ENCODE results near the gene TUFT1. TPM values are rescaled to one million over a fixed set of nuclear protein-coding genes. Genes with fewer than 3 reads are reported as not detected.
"Not testable (repeated sequence)": the region's sequence is repeated elsewhere in the genome, so short reads cannot be mapped to it uniquely, and the experiment has no call there.

TUFT1 gene
- total and polyA plus RNA-seq, 2 donors (not counting 1 experiment from before 2014, with no cell fraction given), result 0.82 to 2.2 TPM

DNA sequence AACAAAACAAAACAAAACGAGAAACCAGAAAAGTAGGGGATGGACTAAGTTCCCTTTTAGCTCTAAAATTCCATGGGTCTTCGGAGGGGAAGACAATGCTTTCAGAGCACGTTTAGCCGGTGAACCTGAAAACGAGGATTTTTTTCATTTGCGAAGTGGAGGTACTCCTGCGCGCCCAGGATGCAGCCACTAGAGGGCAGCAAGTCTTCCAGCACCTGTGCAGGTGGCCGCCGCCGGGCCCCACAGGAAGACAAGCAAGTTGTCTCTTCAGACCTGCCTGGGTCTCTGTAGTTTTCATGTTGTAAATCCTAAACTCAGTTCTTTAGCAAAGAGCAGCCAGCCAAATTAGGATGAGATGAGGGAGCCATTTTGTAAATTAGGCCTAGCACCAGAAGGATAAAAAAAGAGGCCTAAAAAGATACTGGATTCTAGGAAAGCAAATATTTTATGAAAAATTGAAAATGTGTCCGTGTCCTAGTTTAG is 54.1 kb downstream of the TUFT1 start:
- Histone ChIP-seq H3K9ac (ENCODE audit: low read length) (peak overlapping the region; percentile 48), H3K27me3 (replicated peaks in 1 of 4; ENCODE audit: control extremely low read depth in 1 of 4, control insufficient read depth in 3 of 4, insufficient read depth in 4 of 4, low read length in 3 of 4) (peaks cover 0 to 3% (median 0%) of the 10 kb centered on the region in 4 experiments), H3K36me3 (replicated peaks in 1 of 2; ENCODE audit: control extremely low read depth in 1 of 2, control insufficient read depth in 1 of 2, extremely low read depth in 1 of 2, insufficient read depth in 2 of 2, low read length in 1 of 2) (no peaks in the 10 kb centered on the region), H3K9me3 (ENCODE audit: control extremely low read depth in 1 of 3, control insufficient read depth in 2 of 3, insufficient read depth in 1 of 3, low read length in 2 of 3) (peaks cover 3 to 6% (median 3%) of the 10 kb centered on the region in 3 donors), H3K79me2 (ENCODE audit: control insufficient read depth, insufficient read depth, low read length) (no peaks in the 10 kb centered on the region), H4K20me1 (ENCODE audit: control insufficient read depth, insufficient read depth, low read length, poor library complexity, severe bottlenecking) (no peaks in the 10 kb centered on the region), H3K4me1 (ENCODE audit: control insufficient read depth in 2 of 2, insufficient read depth in 2 of 2, low read length in 2 of 2) (peaks cover 7 to 9% of the 10 kb centered on the region in 2 donors), H3K4me3 (ENCODE audit: control extremely low read depth in 1 of 5, extremely low read depth in 1 of 5, insufficient read depth in 1 of 5, low read depth in 2 of 5, low read length in 4 of 5) (peak overlapping the region in 4 of 5 experiments; percentile 21 to 41 (median 30)), H3K4me2 (replicated peaks; ENCODE audit: low read depth, low read length, poor library complexity, severe bottlenecking) (peak overlapping the region; percentile 75), H3K27ac (ENCODE audit: low read length in 2 of 2) (no peak overlapping the region), H2AFZ (ENCODE audit: insufficient read depth, low read depth, low read length, poor library complexity, severe bottlenecking) (peak overlapping the region; percentile 84)
- TF ChIP-seq, protein P1, sequence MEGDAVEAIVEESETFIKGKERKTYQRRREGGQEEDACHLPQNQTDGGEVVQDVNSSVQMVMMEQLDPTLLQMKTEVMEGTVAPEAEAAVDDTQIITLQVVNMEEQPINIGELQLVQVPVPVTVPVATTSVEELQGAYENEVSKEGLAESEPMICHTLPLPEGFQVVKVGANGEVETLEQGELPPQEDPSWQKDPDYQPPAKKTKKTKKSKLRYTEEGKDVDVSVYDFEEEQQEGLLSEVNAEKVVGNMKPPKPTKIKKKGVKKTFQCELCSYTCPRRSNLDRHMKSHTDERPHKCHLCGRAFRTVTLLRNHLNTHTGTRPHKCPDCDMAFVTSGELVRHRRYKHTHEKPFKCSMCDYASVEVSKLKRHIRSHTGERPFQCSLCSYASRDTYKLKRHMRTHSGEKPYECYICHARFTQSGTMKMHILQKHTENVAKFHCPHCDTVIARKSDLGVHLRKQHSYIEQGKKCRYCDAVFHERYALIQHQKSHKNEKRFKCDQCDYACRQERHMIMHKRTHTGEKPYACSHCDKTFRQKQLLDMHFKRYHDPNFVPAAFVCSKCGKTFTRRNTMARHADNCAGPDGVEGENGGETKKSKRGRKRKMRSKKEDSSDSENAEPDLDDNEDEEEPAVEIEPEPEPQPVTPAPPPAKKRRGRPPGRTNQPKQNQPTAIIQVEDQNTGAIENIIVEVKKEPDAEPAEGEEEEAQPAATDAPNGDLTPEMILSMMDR (IDR thresholded peaks at IDR 0.05), result peak; percentile 94
- TF ChIP-seq EZH2 (IDR thresholded peaks at IDR 0.05; ENCODE audit: borderline replicate concordance, insufficient read depth, low read depth, low read length, poor library complexity, severe bottlenecking), result no peak
- peak; percentile 87 for DNase-seq
- Mint-ChIP-seq H3K27me3 (peaks cover 11% of the 10 kb centered on the region), H3K27ac (peak overlapping the region; percentile 0), H3K9me3 (ENCODE audit: insufficient read depth) (peaks cover 7% of the 10 kb centered on the region), H3K4me1 (peaks cover 9% of the 10 kb centered on the region), H3K4me3 (peak overlapping the region; percentile 71)
- intact Hi-C loops (cut with micrococcal nuclease), result loop anchor here (1.0 kb wide), 4 partner anchors 141 to 401 kb away; no protein-coding TSS in a partner anchor
- peak; percentile 97 for ATAC-seq (ENCODE audit: low read depth)
- ChIA-PET CTCF (interaction anchor here (0.7 to 3.8 kb wide), 30 partner anchors 10 to 410 kb away, joined by 3 to 14 read pairs (median 4); partner anchors contain the start of genes C2CD4D and SNX27), POLR2A (no interaction called here)
- 8% methylated on average over 11 of the region's 12 CpGs for WGBS (ENCODE audit: insufficient coverage)

DNA sequence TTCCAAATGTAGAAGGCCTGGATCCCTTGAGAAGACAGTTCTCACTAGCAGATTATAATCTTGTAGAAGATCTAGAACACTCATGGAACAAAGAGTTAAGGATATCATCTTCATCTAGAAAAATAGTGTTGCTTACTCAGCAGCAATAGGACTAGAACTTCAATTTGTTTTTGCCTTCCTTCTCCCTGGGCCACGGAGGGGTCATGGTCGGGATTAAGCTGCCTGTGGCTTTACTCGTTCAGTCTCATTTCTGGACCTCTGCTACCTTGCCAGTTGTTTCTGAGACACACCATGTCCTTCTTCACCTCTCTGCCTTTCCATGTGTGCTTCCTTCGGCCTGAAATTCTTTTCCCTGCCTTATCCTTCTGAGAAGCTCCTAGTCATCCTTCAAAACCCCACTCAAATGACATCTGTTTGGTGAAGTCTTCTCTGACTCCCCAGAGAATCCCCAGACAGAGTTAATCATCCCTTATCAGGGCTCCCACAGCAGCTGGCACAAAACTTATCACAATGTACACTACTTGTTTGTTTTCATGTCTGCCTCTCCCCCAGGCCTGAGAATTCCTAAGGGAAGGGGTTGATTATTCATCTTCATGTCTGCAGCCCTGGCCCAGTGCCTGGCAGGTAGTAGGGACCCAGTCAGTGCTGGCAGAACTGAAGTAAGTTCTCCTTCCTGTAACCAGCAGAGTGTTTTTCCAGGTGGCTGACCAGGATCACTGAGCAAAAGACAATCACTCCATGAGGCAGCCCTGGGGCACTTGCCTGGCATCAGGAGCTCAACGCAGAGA is 56.3 kb downstream of the TUFT1 start:
- H3K4me1 Mint-ChIP-seq, result peaks cover 9% of the 10 kb centered on the region
- Histone ChIP-seq H3K27me3 (replicated peaks in 1 of 4; ENCODE audit: control extremely low read depth in 1 of 4, control insufficient read depth in 3 of 4, insufficient read depth in 4 of 4, low read length in 3 of 4) (peaks cover 0 to 3% (median 0%) of the 10 kb centered on the region in 4 experiments), H2AFZ (ENCODE audit: insufficient read depth, low read depth, low read length, poor library complexity, severe bottlenecking) (no peak overlapping the region), H3K4me2 (replicated peaks; ENCODE audit: low read depth, low read length, poor library complexity, severe bottlenecking) (no peak overlapping the region), H3K9ac (ENCODE audit: low read length) (no peak overlapping the region), H3K79me2 (ENCODE audit: control insufficient read depth, insufficient read depth, low read length) (no peaks in the 10 kb centered on the region), H3K4me1 (ENCODE audit: control insufficient read depth in 2 of 2, insufficient read depth in 2 of 2, low read length in 2 of 2) (peaks cover 7 to 9% of the 10 kb centered on the region in 2 donors), H3K4me3 (ENCODE audit: control extremely low read depth in 1 of 5, extremely low read depth in 1 of 5, insufficient read depth in 1 of 5, low read depth in 2 of 5, low read length in 4 of 5) (no peak overlapping the region), H3K27ac (ENCODE audit: low read length in 2 of 2) (no peak overlapping the region), H4K20me1 (ENCODE audit: control insufficient read depth, insufficient read depth, low read length, poor library complexity, severe bottlenecking) (no peaks in the 10 kb centered on the region), H3K36me3 (replicated peaks in 1 of 2; ENCODE audit: control extremely low read depth in 1 of 2, control insufficient read depth in 1 of 2, extremely low read depth in 1 of 2, insufficient read depth in 2 of 2, low read length in 1 of 2) (no peaks in the 10 kb centered on the region), H3K9me3 (ENCODE audit: control extremely low read depth in 1 of 3, control insufficient read depth in 2 of 3, insufficient read depth in 1 of 3, low read length in 2 of 3) (no peaks in the 10 kb centered on the region)
- TF ChIP-seq EZH2 (IDR thresholded peaks at IDR 0.05; ENCODE audit: borderline replicate concordance, insufficient read depth, low read depth, low read length, poor library complexity, severe bottlenecking), result no peak
- H3K9me3 Mint-ChIP-seq (ENCODE audit: insufficient read depth), result no peaks in the 10 kb centered on the region
- POLR2A ChIA-PET, result no interaction called here
- intact Hi-C loops (cut with micrococcal nuclease), result no loop called here
- H3K4me3 Mint-ChIP-seq, result no peak overlapping the region
- WGBS (ENCODE audit: insufficient coverage), result 95% methylated on average over 5 of the region's 5 CpGs
- CTCF ChIA-PET, result interaction anchor here (0.8 to 2.2 kb wide), 10 partner anchors 9 to 404 kb away, joined by 3 to 5 read pairs (median 4); partner anchors contain the start of gene SNX27
- peaks cover 3% of the 10 kb centered on the region for H3K27me3 Mint-ChIP-seq
- no peak for ATAC-seq (ENCODE audit: low read depth)
- DNase-seq, result no peak
- H3K27ac Mint-ChIP-seq, result no peak overlapping the region

DNA sequence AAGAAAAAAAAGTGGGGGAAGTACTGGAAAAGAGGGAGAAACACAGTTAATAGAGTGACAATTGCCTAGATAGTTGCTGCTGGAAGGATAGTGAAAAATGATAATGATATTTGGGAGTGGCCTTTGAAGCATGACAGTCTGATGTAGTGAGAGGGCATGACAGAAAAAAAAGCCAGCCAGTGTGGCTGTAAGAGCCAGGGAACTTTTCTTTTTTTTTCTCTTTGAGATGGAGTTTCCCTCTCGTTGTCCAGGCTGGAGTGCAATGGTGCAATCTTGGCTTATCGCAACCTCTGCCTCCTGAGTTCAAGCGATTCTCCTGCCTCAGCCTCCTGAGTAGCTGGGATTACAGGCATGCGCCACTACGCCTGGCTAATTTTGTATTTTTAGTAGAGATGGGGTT is 62.4 kb downstream of the TUFT1 start:
- intact Hi-C loops (cut with micrococcal nuclease); H3K4me3 ChIP-seq (ENCODE audit: control extremely low read depth in 1 of 5, extremely low read depth in 1 of 5, insufficient read depth in 1 of 5, low read depth in 2 of 5, low read length in 4 of 5); H3K27ac Mint-ChIP-seq; H3K4me1 Mint-ChIP-seq; H3K9ac ChIP-seq (ENCODE audit: low read length); H4K20me1 ChIP-seq (ENCODE audit: control insufficient read depth, insufficient read depth, low read length, poor library complexity, severe bottlenecking); ATAC-seq (ENCODE audit: low read depth); H3K27ac ChIP-seq (ENCODE audit: low read length in 2 of 2); POLR2A ChIA-PET; DNase-seq; H3K4me3 Mint-ChIP-seq; H3K9me3 ChIP-seq (ENCODE audit: control extremely low read depth in 1 of 3, control insufficient read depth in 2 of 3, insufficient read depth in 1 of 3, low read length in 2 of 3); H3K4me1 ChIP-seq (ENCODE audit: control insufficient read depth in 2 of 2, insufficient read depth in 2 of 2, low read length in 2 of 2); H3K36me3 ChIP-seq (replicated peaks in 1 of 2; ENCODE audit: control extremely low read depth in 1 of 2, control insufficient read depth in 1 of 2, extremely low read depth in 1 of 2, insufficient read depth in 2 of 2, low read length in 1 of 2); CTCF ChIA-PET; H3K4me2 ChIP-seq (replicated peaks; ENCODE audit: low read depth, low read length, poor library complexity, severe bottlenecking); H3K9me3 Mint-ChIP-seq (ENCODE audit: insufficient read depth); H3K79me2 ChIP-seq (ENCODE audit: control insufficient read depth, insufficient read depth, low read length); H3K27me3 ChIP-seq (replicated peaks in 1 of 4; ENCODE audit: control extremely low read depth in 1 of 4, control insufficient read depth in 3 of 4, insufficient read depth in 4 of 4, low read length in 3 of 4); H2AFZ ChIP-seq (ENCODE audit: insufficient read depth, low read depth, low read length, poor library complexity, severe bottlenecking): not testable (repeated sequence)
- peaks cover 27% of the 10 kb centered on the region for H3K27me3 Mint-ChIP-seq
- no CpG with 5 or more reads among the region's 5 CpGs for WGBS (ENCODE audit: insufficient coverage)

Measured in B cell (primary cell).